HCT116 (cell line): Measurements from ENCODE around the gene OPCML. TPM values are rescaled to one million over a fixed set of nuclear protein-coding genes. Genes with fewer than 3 reads are reported as not detected.

ENCODE experiments used
- ATAC-seq: fragments of 200-7000 bp; cut with Tn5 transposase; 2 replicates; pipeline ENCODE4 v1.9.1; 2020; ENCODE audit warnings: mild to moderate bottlenecking, moderate library complexity
- BruUV-seq: library from RNA; stranded (reverse); fragments of 400-500 nt; replicated peaks from 2 replicates; lab custom pipeline; 2021; lab: Mats Ljungman, UMichigan
- CTCF ChIA-PET: fragments of 300-600 bp; sonication (Branson Sonifier 250); formaldehyde crosslinking; loops from one replicate; lab custom pipeline; 2021; ENCODE audit warnings: antibody characterized with exemption; lab: Charles Lee
- POLR2A ChIA-PET: fragments of 300-600, 350-600 bp; sonication (Branson Sonifier 250); formaldehyde crosslinking; loops from one replicate; lab custom pipeline; 2021; ENCODE audit warnings: antibody characterized with exemption; lab: Charles Lee
- RAD21 ChIA-PET, 2 experiments: fragments of 300-600 bp; sonication (Branson Sonifier 250); formaldehyde crosslinking; loops; one replicate each; lab custom pipeline; 2023; ENCODE audit warnings: low total read pairs in 2 of 2; ENCODE audit not compliant: uncharacterized antibody in 2 of 2, unreplicated experiment in 2 of 2, low non-redundant PET in 1 of 2; lab: Charles Lee
- DNase-seq: peaks from one replicate; pipeline ENCODE4 v3.0.0-alpha.2; 2010; ENCODE audit warnings: low read depth, low spot score
- H2AFZ ChIP-seq: fragments of 200-600 bp; shearing (Covaris generic), sonication (generic); 2 replicates; pipeline ENCODE4 v1.6.1; 2017; ENCODE audit warnings: low read depth, mixed run types, mixed read lengths, antibody characterized with exemption, low read length; ENCODE audit not compliant: poor library complexity, severe bottlenecking
- H3K27ac ChIP-seq: 2 replicates; pipeline ENCODE4 v1.5.1; 2012; ENCODE audit warnings: low read depth, low read length
- H3K27me3 ChIP-seq: fragments of 200-600 bp; sonication (generic); 2 replicates; pipeline ENCODE4 v1.6.1; 2016; ENCODE audit warnings: mixed run types, low read length, mixed read lengths; ENCODE audit not compliant: insufficient read depth
- H3K36me3 ChIP-seq, 2 experiments: fragments of 200-500 bp in 1 of 2; fragments of 200-600 bp in 1 of 2; sonication (Bioruptor generic) in 1 of 2; sonication (generic) in 1 of 2; 2 replicates each; pipeline versions ENCODE4 v1.5.1 to v1.6.1; 2014 to 2016; ENCODE audit warnings: low read length in 2 of 2, inconsistent platforms in 1 of 2, mixed read lengths in 1 of 2, mixed run types in 1 of 2; ENCODE audit not compliant: insufficient read depth in 2 of 2, control insufficient read depth in 1 of 2
- H3K4me1 ChIP-seq, 2 experiments: fragments of 200-600 bp in 1 of 2; sonication (generic) in 1 of 2; 2 replicates each; pipeline versions ENCODE4 v1.5.1 to v1.6.1; 2012 to 2017; ENCODE audit warnings: low read length in 2 of 2, inconsistent platforms in 1 of 2, mild to moderate bottlenecking in 1 of 2, mixed read lengths in 1 of 2, mixed run types in 1 of 2, moderate library complexity in 1 of 2; ENCODE audit not compliant: insufficient read depth in 2 of 2, control insufficient read depth in 1 of 2
- H3K4me2 ChIP-seq: fragments of 200-600 bp; sonication (generic); 2 replicates; pipeline ENCODE4 v1.6.1; 2017; ENCODE audit warnings: mixed run types, low read length, mixed read lengths
- H3K4me3 ChIP-seq, 2 experiments: fragments of 200-600 bp in 1 of 2; sonication (generic) in 1 of 2; replicated peaks in 1 of 2; 2 replicates each; pipeline ENCODE4 v1.5.1; 2011 to 2016; ENCODE audit warnings: low read length in 2 of 2, control low read depth in 1 of 2, low read depth in 1 of 2, mild to moderate bottlenecking in 1 of 2, mixed read lengths in 1 of 2, mixed run types in 1 of 2
- H3K79me2 ChIP-seq: fragments of 200-600 bp; sonication (generic); 2 replicates; pipeline ENCODE4 v1.6.1; 2017; ENCODE audit warnings: mild to moderate bottlenecking, mixed run types, low read length, moderate library complexity, mixed read lengths; ENCODE audit not compliant: insufficient read depth
- H3K9ac ChIP-seq: fragments of 200-600 bp; sonication (generic); 2 replicates; pipeline ENCODE4 v1.6.1; 2016; ENCODE audit warnings: low read length, mixed read lengths
- H3K9me2 ChIP-seq: fragments of 200-600 bp; sonication (generic), shearing (Covaris generic); 2 replicates; pipeline ENCODE4 v1.6.1; 2017; ENCODE audit warnings: mixed run types, mild to moderate bottlenecking, moderate library complexity; ENCODE audit not compliant: insufficient read depth
- H3K9me3 ChIP-seq, 2 experiments: fragments of 200-500 bp in 1 of 2; fragments of 200-600 bp in 1 of 2; sonication (Bioruptor generic) in 1 of 2; sonication (generic) in 1 of 2; 2 replicates each; pipeline ENCODE4 v1.6.1; 2014 to 2017; ENCODE audit warnings: low read length in 2 of 2, mixed read lengths in 2 of 2, inconsistent platforms in 1 of 2, low read depth in 1 of 2, mild to moderate bottlenecking in 1 of 2, mixed run types in 1 of 2, moderate library complexity in 1 of 2; ENCODE audit not compliant: control insufficient read depth in 1 of 2, insufficient read depth in 1 of 2
- H4K20me1 ChIP-seq: fragments of 200-600 bp; sonication (generic), shearing (Covaris generic); 2 replicates; pipeline ENCODE4 v1.6.1; 2017; ENCODE audit warnings: mixed run types, mild to moderate bottlenecking, moderate library complexity; ENCODE audit not compliant: insufficient read depth
- ATF3 ChIP-seq: IDR thresholded peaks from 2 replicates; pipeline ENCODE4 v1.6.1; 2012
- CTCF ChIP-seq, 3 experiments: fragments of 200-600 bp in 1 of 3; sonication (generic) in 1 of 3; IDR thresholded peaks in 2 of 3; conservative IDR thresholded peaks in 1 of 3; 2 replicates each; pipeline ENCODE4 v1.5.1; 2012 to 2017; ENCODE audit warnings: low read depth in 2 of 3, low read length in 2 of 3, antibody characterized with exemption in 1 of 3, borderline replicate concordance in 1 of 3, control low read depth in 1 of 3, mild to moderate bottlenecking in 1 of 3, mixed read lengths in 1 of 3, mixed run types in 1 of 3, moderate library complexity in 1 of 3; ENCODE audit not compliant: insufficient read depth in 1 of 3
- ELF1 ChIP-seq: IDR thresholded peaks from 2 replicates; pipeline ENCODE4 v1.6.1; 2012; ENCODE audit warnings: low read depth, borderline replicate concordance
- EZH2phosphoT487 ChIP-seq: fragments of 200-600 bp; IDR thresholded peaks from 2 replicates; pipeline ENCODE4 v1.6.1; 2018; ENCODE audit warnings: antibody characterized with exemption, borderline replicate concordance
- JUND ChIP-seq: IDR thresholded peaks from 2 replicates; pipeline ENCODE4 v1.6.1; 2012
- SIN3A ChIP-seq: IDR thresholded peaks from 2 replicates; pipeline ENCODE4 v1.6.1; 2012; ENCODE audit warnings: low read depth
- SP1 ChIP-seq: IDR thresholded peaks from 2 replicates; pipeline ENCODE4 v1.6.1; 2012; ENCODE audit warnings: low read depth
- TCF7L2 ChIP-seq: IDR thresholded peaks from 2 replicates; pipeline ENCODE4 v1.7.0; 2011; ENCODE audit warnings: borderline replicate concordance, inconsistent platforms; ENCODE audit not compliant: insufficient read depth, insufficient read length; ENCODE audit errors: extremely low read depth
- ZFX ChIP-seq: fragments of 450-650 bp; IDR thresholded peaks from 2 replicates; pipeline ENCODE4 v1.6.1; 2017
- intact Hi-C: fragments of 100-400 bp; cut with micrococcal nuclease; formaldehyde crosslinking; loops from 2 replicates; pipeline ENCODE4 v1.10.0; 2022
- total RNA-seq: library from RNA; stranded (reverse); gene quantifications from one replicate; pipeline ENCODE4 v1.2.1, GENCODE V29; 2021; ENCODE audit not compliant: unreplicated experiment

Gene OPCML
- total RNA-seq, 1 experiment from 2014 or later, result not detected

- TF ChIP-seq ELF1 (no peak), ZFX (no peak), SIN3A (no peak)
Observed at GRCh38 chr11:133047036-133047770, 485.1 kb downstream of the OPCML start (continued).

- H3K4me1 ChIP-seq, result no peaks in the 10 kb centered on the region
- H3K4me2 ChIP-seq, result no peak overlapping the region
- no peaks in the 10 kb centered on the region for H3K36me3 ChIP-seq
- no peak overlapping the region for H3K9ac ChIP-seq
- ATAC-seq (no peak), DNase-seq (no peak)
- RAD21 ChIA-PET, result no interaction called here
- BruUV-seq, result no TSS peak
- no peaks in the 10 kb centered on the region for H3K27me3 ChIP-seq
- no peak overlapping the region for H2AFZ ChIP-seq
- no peak overlapping the region for H3K27ac ChIP-seq
- H4K20me1 ChIP-seq, result no peaks in the 10 kb centered on the region
- intact Hi-C loops, result no loop called here
- CTCF ChIA-PET, result no interaction called here
- H3K4me3 ChIP-seq, result no peak overlapping the region
- H3K79me2 ChIP-seq, result no peaks in the 10 kb centered on the region
- POLR2A ChIA-PET, result no interaction called here
- peaks cover 3 to 4% of the 10 kb centered on the region in 2 experiments; a peak in 2 of 4 replicates for H3K9me3 ChIP-seq
- TF ChIP-seq ATF3 (no peak), SP1 (no peak), TCF7L2 (no peak), JUND (no peak), ZFX (no peak), CTCF (IDR thresholded peaks at IDR 0.05 in 2 of 3, conservative IDR thresholded peaks at IDR 0.05 in 1 of 3; ENCODE audit: borderline replicate concordance in 1 of 3, insufficient read depth in 1 of 3, low read depth in 2 of 3, low read length in 2 of 3) (no peak), EZH2phosphoT487 (no peak)
- TF ChIP-seq, all 23 proteins: peak for 0
- H3K9me2 ChIP-seq, result no peaks in the 10 kb centered on the region
Observed at GRCh38 chr11:133046252-133046651, 486.0 kb downstream of the OPCML start.
